DLD1 (cell line): ENCODE measurements around the gene PCSK5.

Source experiments
- in situ Hi-C: cut with HindIII; loops from 2 replicates; pipeline ENCODE4 v1.10.0; 2017; ENCODE audit warnings: low sequenced_read_pairs

Gene PCSK5

GRCh38 chr9:76221423-76221822 is 330.9 kb downstream of the PCSK5 start:
- in situ Hi-C loops: no loop called here

GRCh38 chr9:76223749-76224340 is 333.4 kb downstream of the PCSK5 start:
- in situ Hi-C loops: no loop called here

DNA sequence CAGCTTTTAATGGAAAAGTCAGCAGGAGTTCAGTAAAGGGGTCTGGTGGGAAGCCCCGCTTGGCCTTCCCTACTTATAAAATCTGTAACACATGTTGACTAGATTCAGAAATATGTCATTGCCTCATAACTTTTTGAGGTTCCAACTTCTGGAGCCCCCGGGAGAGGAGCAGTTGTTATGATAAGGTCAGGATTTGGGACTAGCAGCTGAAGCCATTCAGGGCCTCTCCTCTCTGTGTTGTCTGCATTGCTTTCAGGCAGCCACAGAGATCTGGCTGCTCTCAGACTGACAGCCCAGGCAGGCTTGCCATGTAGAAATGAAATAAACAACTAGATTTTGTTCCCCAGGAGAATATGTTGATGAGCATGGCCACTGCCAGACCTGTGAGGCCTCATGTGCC is 336.7 kb downstream of the PCSK5 start:
- in situ Hi-C loops: no loop called here

- in situ Hi-C loops: no loop called here
Measured at GRCh38 chr9:76231001-76231400, 340.5 kb downstream of the PCSK5 start.

DNA sequence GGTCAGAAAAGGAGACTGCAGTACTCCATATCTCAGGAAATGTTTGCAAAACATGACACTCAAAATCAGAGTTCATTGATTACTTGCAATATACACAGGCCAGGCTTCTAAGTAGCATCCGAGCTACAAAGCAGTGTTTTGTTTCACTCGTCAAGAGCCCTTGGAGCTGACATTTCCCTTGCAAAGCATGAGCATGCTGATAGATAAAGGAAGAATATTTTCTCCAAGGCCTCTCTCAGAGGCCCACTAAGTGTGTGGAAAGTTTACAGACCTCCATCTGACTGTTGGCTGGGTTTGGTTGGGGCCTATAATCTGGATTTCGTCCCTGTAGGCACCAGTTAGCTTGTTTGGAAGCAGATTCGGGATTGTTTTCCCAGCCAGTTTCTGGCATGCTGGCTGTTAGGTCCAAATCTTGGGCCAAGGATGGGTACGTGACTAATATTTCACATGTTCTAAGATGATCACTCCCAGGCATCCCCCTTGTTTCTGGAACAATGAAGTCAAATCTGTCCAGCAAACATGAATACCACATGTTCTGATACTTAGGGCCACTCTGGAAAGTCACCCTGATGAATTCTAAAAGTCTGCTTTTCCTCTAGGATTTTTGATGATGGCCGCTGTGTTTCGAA is 342.5 kb downstream of the PCSK5 start:
- in situ Hi-C loops: no loop called here

- in situ Hi-C loops: loop anchor here (5.0 kb wide), 1 partner anchor 58 kb away; no protein-coding TSS in a partner anchor
Measured at GRCh38 chr9:76240578-76240977, 350.1 kb downstream of the PCSK5 start.

DNA sequence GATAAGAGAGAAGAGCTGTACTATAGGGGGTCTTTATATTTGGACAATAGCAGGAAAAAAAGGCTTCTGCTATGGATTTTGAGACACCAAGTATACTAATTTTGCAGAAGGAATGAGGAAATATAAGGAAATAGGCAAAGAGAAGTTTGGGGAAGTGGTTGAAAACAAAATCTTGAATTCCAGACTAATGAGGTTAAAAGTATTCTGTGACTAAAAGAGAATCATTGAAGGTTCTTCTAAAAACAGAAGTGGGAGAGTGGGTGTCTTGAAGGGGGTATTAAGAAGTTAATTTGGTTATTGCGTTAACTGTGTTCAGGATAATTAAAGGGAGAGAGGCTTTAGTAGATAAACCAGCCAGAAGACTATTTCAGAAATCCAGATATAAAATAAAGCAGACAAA is 355.0 kb downstream of the PCSK5 start:
- in situ Hi-C loops: no loop called here

DNA sequence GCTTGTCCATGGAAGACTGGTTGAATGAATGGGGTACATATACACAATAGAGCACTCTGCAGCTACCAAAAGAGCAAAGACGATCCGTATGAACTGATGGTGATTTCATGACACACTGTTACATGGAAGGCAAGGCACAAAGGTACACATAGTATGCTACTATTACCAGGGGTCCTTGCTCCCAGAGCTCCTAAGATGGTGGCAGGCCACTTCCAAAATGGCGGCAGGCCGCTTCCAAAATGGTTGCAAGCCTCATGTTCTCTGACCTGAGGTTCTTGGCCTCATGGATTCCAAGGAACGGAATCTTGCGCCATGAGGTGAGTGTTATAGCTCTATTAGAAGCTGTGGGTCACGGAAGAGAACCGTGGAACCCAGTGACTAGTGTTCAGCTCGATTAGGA is 356.2 kb downstream of the PCSK5 start:
- in situ Hi-C loops: no loop called here

DNA sequence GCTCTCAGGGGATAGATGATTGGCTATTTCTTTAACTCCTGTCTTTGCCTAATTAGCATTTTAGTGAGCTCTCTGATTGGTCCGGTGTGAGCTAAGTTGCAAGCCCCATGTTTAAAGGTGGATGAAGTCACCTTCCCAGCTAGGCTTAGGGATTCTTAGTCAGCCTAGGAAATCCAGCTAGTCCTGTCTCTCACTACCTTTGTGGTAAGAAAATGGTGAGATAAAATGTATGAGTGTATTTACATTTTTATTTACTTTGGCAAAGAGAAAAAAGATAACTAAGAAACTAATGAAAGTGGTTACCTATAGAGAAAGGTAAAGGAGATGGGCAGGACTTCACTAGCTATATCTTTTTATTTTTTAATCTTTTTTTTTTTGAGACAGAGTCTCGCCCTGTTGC is 357.0 kb downstream of the PCSK5 start:
- in situ Hi-C loops: no loop called here

DNA sequence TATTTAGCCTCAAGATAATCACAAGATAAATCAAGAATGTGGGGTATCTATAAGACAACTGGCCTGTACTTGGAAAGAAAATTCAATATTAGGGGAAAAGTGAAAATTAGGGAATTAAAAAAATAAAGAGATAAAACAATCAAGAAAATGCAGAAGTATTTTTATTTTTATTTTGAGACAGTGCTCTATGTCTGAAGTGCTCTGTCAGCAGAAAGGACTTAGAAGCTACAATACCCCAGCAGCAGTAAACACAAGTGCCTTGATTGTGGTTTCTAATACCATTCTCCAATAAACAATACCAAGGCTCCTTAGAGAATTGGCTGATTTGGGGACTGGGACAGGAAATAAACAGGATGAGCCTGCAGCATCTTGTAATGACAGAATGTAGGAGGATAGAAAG is 358.8 kb downstream of the PCSK5 start:
- in situ Hi-C loops: no loop called here

GRCh38 chr9:76255781-76256455 is 365.4 kb downstream of the PCSK5 start:
- in situ Hi-C loops: no loop called here

DNA sequence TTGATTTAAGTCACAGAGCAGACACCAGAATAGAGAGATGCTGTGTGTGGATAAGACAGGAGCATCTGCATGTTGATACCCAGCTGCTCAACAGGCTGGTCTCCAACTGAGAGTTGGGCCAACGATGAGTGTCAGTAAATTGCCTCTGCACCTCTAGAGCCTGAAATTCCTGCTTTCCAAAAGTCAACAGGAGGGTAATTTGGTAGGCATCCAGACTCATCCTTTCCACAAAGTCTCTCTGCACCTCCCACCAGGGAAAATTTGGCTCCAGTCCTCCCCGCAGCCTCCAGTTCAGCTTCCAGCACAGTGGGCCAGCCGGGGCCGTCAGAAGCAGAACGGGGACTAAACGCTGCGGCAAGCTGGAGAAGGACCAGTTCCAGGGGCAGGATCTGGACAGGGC is 366.8 kb downstream of the PCSK5 start:
- in situ Hi-C loops: no loop called here

GRCh38 chr9:76266649-76267283 is 376.3 kb downstream of the PCSK5 start:
- in situ Hi-C loops: no loop called here

GRCh38 chr9:76267284-76267652 is 376.8 kb downstream of the PCSK5 start:
- in situ Hi-C loops: no loop called here

DNA sequence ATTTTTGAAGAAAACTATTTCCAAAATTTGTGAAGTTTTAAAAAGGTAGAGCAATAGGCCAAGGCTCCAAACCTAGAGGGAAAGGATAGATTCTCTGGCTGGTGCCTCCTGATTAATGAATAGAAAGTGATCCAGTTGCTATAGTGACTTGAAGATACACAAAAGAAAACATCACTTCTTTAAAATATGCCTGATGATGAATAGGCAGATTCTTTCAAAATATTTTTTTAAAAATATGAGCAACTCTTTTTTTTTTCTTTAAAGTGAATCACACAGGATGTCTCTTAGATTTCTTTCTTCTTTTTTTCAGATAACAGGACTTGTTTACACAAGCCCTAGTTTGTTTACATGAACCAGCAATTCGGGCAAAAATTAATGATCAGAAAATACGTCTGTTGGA is 379.3 kb downstream of the PCSK5 start:
- in situ Hi-C loops: no loop called here

DNA sequence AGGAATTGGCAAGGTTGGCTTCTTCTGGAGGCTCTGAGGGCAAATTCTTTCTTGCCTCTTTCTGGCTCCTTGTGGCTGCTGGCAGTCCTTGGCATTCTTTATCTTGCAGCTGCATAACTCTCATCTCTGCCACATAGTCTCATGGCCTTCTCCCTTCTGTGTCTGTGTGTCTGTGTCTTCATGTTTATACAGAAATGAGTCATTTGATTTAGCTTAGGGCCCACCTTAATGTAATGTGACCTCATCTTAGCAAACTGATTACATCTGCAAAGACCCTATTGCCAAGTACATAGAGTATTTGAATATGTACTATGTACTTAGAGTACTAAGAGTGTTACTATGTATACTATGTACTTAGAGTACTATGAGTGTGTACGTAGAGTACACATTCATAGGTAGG is 381.3 kb downstream of the PCSK5 start:
- in situ Hi-C loops: no loop called here

- in situ Hi-C loops: no loop called here
Measured at GRCh38 chr9:76289042-76289441, 398.6 kb downstream of the PCSK5 start.

- in situ Hi-C loops: no loop called here
Measured at GRCh38 chr9:76289703-76290102, 399.2 kb downstream of the PCSK5 start.

GRCh38 chr9:76290555-76290954 is 400.1 kb downstream of the PCSK5 start:
- in situ Hi-C loops: no loop called here

DNA sequence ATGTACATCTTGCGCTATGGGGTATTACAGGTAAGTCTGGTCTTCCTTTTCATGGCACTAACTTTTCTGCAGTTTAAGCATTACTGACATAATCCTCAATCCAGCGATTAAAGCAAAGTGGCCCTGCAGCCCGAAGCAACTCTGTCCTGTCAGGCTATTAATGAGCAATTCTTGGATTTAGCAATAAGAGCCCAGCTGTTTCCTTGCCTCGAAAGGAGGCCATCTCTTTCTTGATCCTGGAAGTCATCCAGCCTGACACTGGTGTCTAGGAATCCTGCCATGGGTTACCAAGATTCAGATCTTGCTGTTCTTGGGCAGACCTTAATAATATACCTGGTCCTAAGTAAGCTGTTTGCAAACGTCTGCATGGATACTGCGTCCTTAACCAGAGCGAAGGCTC is 401.8 kb downstream of the PCSK5 start:
- in situ Hi-C loops: no loop called here

DNA sequence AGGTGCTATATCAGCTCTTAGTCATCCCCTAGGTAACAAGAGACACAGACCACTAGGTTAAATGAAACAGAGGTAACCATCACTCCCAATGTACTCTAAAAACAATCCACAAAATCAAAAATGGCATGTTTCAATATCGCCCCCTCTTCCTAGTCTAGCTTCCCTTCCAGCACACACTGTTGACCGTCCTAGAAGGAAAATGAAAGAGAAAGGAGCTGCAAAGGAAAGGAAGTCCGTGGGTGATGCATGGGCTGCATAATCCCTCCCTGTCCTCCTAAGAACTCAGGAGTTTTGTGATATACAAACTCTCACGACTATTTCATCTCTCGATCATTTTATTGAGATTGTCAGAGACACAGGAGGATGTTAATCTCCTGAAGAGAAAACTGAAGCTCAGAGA is 402.2 kb downstream of the PCSK5 start:
- in situ Hi-C loops: no loop called here

DNA sequence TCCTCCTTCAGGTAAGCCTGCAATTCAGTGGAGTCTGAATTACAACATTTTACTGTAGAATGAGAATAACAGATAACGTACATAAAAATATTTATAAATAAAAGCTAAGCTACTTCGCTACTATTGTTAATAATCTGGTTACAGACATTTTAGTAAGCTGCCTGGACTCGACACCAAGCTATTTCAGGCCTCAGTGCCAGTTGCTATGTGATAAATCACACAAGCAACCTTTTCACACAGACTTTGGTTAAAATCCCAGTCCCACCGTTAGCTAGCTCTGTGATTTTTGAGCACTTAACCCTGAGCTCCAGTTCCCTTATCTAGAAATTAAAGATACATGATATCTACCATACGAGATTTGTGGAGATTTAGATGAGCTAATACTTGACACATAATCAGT is 403.8 kb downstream of the PCSK5 start:
- in situ Hi-C loops: no loop called here
